ACC112 (cell line): ENCODE data around the gene LHFPL4.
"Not testable (repeated sequence)": the region's sequence is repeated elsewhere in the genome, so short reads cannot be mapped to it uniquely, and the experiment has no call there.

Experiments used
- H2AFZ ChIP-seq: fragments of 200-600 bp; sonication (generic); one replicate; pipeline ENCODE4 v1.6.0; 2017; ENCODE audit warnings: antibody characterized with exemption, low read length; ENCODE audit not compliant: unreplicated experiment
- H3K27ac ChIP-seq: fragments of 200-600 bp; sonication (generic); 2 replicates; pipeline ENCODE4 v1.5.1; 2014; ENCODE audit warnings: low read depth, mild to moderate bottlenecking, antibody characterized with exemption, low read length, moderate library complexity
- H3K27me3 ChIP-seq: fragments of 200-600 bp; sonication (generic); 2 replicates; pipeline ENCODE4 v1.6.1; 2014; ENCODE audit warnings: mild to moderate bottlenecking, antibody characterized with exemption, low read length, moderate library complexity, mixed read lengths; ENCODE audit not compliant: insufficient read depth
- H3K36me3 ChIP-seq: fragments of 200-600 bp; sonication (generic); 2 replicates; pipeline ENCODE4 v1.6.1; 2016; ENCODE audit warnings: mild to moderate bottlenecking, antibody characterized with exemption, low read length, moderate library complexity, mixed read lengths; ENCODE audit not compliant: insufficient read depth
- H3K4me1 ChIP-seq: fragments of 200-600 bp; sonication (generic); one replicate; pipeline ENCODE4 v1.6.1; 2016; ENCODE audit warnings: low read length, mixed read lengths; ENCODE audit not compliant: insufficient read depth, unreplicated experiment, control insufficient read depth
- H3K4me3 ChIP-seq: fragments of 200-600 bp; sonication (generic); 2 replicates; pipeline ENCODE4 v1.5.1; 2014; ENCODE audit warnings: mild to moderate bottlenecking, low read depth, low read length
- H3K79me2 ChIP-seq: fragments of 200-600 bp; sonication (generic); one replicate; pipeline ENCODE4 v1.6.0; 2016; ENCODE audit warnings: low read length; ENCODE audit not compliant: control insufficient read depth, unreplicated experiment, insufficient read depth

Gene LHFPL4

GRCh38 chr3:9553021-9553947 lies at the start of gene LHFPL4:
Gene LHFPL4, minus strand, starts transcription at chr3:9553822. Its CDS starts 1,143 bp downstream, at chr3:9552679.
- H3K36me3 ChIP-seq, result no peaks in the 10 kb centered on the region
- H3K4me3 ChIP-seq, result no peak within 1 kb of the TSS
- no peak within 1 kb of the TSS for H2AFZ ChIP-seq
- H3K79me2 ChIP-seq, result no peaks in the 10 kb centered on the region
- H3K4me1 ChIP-seq, result no peaks in the 10 kb centered on the region
- no peak within 1 kb of the TSS for H3K27ac ChIP-seq
- peaks cover 93% of the 10 kb centered on the region for H3K27me3 ChIP-seq

GRCh38 chr3:9602620-9603019 lies 49.0 kb upstream of the LHFPL4 start:
- no peaks in the 10 kb centered on the region for H3K4me1 ChIP-seq
- no peak overlapping the region for H2AFZ ChIP-seq
- H3K27ac ChIP-seq, result no peak overlapping the region
- H3K36me3 ChIP-seq, result no peaks in the 10 kb centered on the region
- H3K79me2 ChIP-seq, result no peaks in the 10 kb centered on the region
- H3K27me3 ChIP-seq, result peaks cover 10% of the 10 kb centered on the region
- H3K4me3 ChIP-seq, result no peak overlapping the region

GRCh38 chr3:9601006-9601581 lies 47.5 kb upstream of the LHFPL4 start:
- H3K4me1 ChIP-seq, H3K36me3 ChIP-seq, H3K27ac ChIP-seq, H3K79me2 ChIP-seq: not testable (repeated sequence)
- Histone ChIP-seq H3K4me3 (peak overlapping the region; percentile 63), H2AFZ (peak overlapping the region; percentile 39), H3K27me3 (peaks cover 10% of the 10 kb centered on the region)

- Histone ChIP-seq H2AFZ (peak overlapping the region; percentile 57), H3K4me3 (peak overlapping the region; percentile 63), H3K79me2 (no peaks in the 10 kb centered on the region), H3K4me1 (no peaks in the 10 kb centered on the region), H3K36me3 (no peaks in the 10 kb centered on the region), H3K27ac (no peak overlapping the region), H3K27me3 (peaks cover 10% of the 10 kb centered on the region)
Measured at GRCh38 chr3:9600597-9600996, 47.0 kb upstream of the LHFPL4 start.

GRCh38 chr3:9598783-9599387 lies 45.3 kb upstream of the LHFPL4 start:
- Histone ChIP-seq H3K4me1 (no peaks in the 10 kb centered on the region), H2AFZ (no peak overlapping the region), H3K36me3 (no peaks in the 10 kb centered on the region), H3K79me2 (no peaks in the 10 kb centered on the region), H3K27ac (no peak overlapping the region), H3K27me3 (peaks cover 15% of the 10 kb centered on the region), H3K4me3 (no peak overlapping the region)

GRCh38 chr3:9595877-9596276 lies 42.3 kb upstream of the LHFPL4 start:
- no peak overlapping the region for H3K4me3 ChIP-seq
- no peak overlapping the region for H3K27ac ChIP-seq
- no peaks in the 10 kb centered on the region for H3K79me2 ChIP-seq
- no peaks in the 10 kb centered on the region for H3K4me1 ChIP-seq
- no peaks in the 10 kb centered on the region for H3K36me3 ChIP-seq
- no peak overlapping the region for H2AFZ ChIP-seq
- H3K27me3 ChIP-seq, result peaks cover 26% of the 10 kb centered on the region

GRCh38 chr3:9591781-9592180 lies 38.2 kb upstream of the LHFPL4 start:
- H3K36me3 ChIP-seq, H3K27ac ChIP-seq, H3K79me2 ChIP-seq, H2AFZ ChIP-seq, H3K4me3 ChIP-seq, H3K4me1 ChIP-seq: not testable (repeated sequence)
- H3K27me3 ChIP-seq, result peaks cover 21% of the 10 kb centered on the region; the same call in 1 of the 2 replicates

GRCh38 chr3:9590282-9590791 lies 36.7 kb upstream of the LHFPL4 start:
- Histone ChIP-seq H3K27me3 (peaks cover 21% of the 10 kb centered on the region; the same call in 1 of the 2 replicates), H3K4me1 (no peaks in the 10 kb centered on the region), H3K4me3 (no peak overlapping the region), H3K27ac (no peak overlapping the region), H3K36me3 (no peaks in the 10 kb centered on the region), H2AFZ (no peak overlapping the region), H3K79me2 (no peaks in the 10 kb centered on the region)

GRCh38 chr3:9583792-9584191 lies 30.2 kb upstream of the LHFPL4 start:
- Histone ChIP-seq H2AFZ (no peak overlapping the region), H3K27me3 (no peaks in the 10 kb centered on the region), H3K27ac (no peak overlapping the region), H3K4me1 (no peaks in the 10 kb centered on the region), H3K4me3 (no peak overlapping the region), H3K36me3 (no peaks in the 10 kb centered on the region), H3K79me2 (no peaks in the 10 kb centered on the region)

- H2AFZ ChIP-seq, result no peak overlapping the region
- no peak overlapping the region for H3K27ac ChIP-seq
- no peaks in the 10 kb centered on the region for H3K79me2 ChIP-seq
- H3K27me3 ChIP-seq, result no peaks in the 10 kb centered on the region
- no peaks in the 10 kb centered on the region for H3K36me3 ChIP-seq
- no peak overlapping the region for H3K4me3 ChIP-seq
- no peaks in the 10 kb centered on the region for H3K4me1 ChIP-seq
Measured at GRCh38 chr3:9583371-9583770, 29.7 kb upstream of the LHFPL4 start.
